ENCODE data around the gene GPR15LG.

DNA sequence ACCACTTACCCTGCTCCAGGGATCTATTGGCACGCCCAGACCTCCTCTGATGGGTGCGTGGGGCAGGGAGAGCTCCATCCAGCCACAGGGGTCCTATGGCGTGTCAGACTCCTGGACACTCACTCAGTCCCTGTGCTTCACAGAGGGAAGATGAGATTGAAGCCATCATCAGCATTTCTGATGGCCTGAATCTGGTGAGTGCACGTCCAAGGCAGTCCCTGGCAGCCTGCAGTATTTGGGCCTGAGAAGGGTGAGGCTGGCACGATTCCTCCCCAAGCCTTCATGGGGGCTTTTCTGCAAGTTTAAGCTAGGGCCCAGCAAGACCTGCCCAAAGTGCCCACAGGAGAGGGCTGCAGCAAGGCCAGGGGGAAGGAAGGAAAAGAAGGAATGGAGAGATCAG lies 24.0 kb downstream of the GPR15LG start:
- TF ChIP-seq, protein P1, sequence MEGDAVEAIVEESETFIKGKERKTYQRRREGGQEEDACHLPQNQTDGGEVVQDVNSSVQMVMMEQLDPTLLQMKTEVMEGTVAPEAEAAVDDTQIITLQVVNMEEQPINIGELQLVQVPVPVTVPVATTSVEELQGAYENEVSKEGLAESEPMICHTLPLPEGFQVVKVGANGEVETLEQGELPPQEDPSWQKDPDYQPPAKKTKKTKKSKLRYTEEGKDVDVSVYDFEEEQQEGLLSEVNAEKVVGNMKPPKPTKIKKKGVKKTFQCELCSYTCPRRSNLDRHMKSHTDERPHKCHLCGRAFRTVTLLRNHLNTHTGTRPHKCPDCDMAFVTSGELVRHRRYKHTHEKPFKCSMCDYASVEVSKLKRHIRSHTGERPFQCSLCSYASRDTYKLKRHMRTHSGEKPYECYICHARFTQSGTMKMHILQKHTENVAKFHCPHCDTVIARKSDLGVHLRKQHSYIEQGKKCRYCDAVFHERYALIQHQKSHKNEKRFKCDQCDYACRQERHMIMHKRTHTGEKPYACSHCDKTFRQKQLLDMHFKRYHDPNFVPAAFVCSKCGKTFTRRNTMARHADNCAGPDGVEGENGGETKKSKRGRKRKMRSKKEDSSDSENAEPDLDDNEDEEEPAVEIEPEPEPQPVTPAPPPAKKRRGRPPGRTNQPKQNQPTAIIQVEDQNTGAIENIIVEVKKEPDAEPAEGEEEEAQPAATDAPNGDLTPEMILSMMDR (IDR thresholded peaks at IDR 0.05) = no peak
- no peak for TF ChIP-seq POLR2A (IDR thresholded peaks at IDR 0.05)
